ENCODE data around the gene USH1C.

- no peak for TF ChIP-seq POLR2AphosphoS5 (IDR thresholded peaks at IDR 0.05; ENCODE audit: borderline replicate concordance, low read depth, low read length)
- no peak for TF ChIP-seq EZH2 (IDR thresholded peaks at IDR 0.05)
These were observed 7.3 kb upstream of the USH1C start for GRCh38 chr11:17551347-17552040.
